Transverse colon (tissue), 4 donors: ENCODE measurements around the gene NCK1. TPM values are rescaled to one million over a fixed set of nuclear protein-coding genes. Genes with fewer than 3 reads are reported as not detected.

Experiments used
- DNase-seq: peaks from one replicate; pipeline ENCODE4 v3.0.0-alpha.2; 2019
- H3K27ac ChIP-seq, 4 donors: fragments of 200-600 bp; sonication (generic); 2 replicates each; pipeline ENCODE4 v1.5.1; 2016 to 2018; ENCODE audit warnings: inconsistent platforms in 4 of 4
- H3K27me3 ChIP-seq: fragments of 200-600 bp; sonication (generic); 2 replicates; pipeline ENCODE4 v1.5.1; 2017; ENCODE audit warnings: inconsistent platforms
- H3K36me3 ChIP-seq, 4 donors: fragments of 200-600 bp; sonication (generic); 2 replicates each; pipeline ENCODE4 v1.5.1; 2017 to 2019; ENCODE audit warnings: inconsistent platforms in 4 of 4
- H3K4me1 ChIP-seq, 4 donors: fragments of 200-600 bp; sonication (generic); 2 replicates each; pipeline ENCODE4 v1.5.1; 2017 to 2020; ENCODE audit warnings: inconsistent platforms in 4 of 4
- H3K4me3 ChIP-seq, 4 donors: fragments of 200-600 bp; sonication (generic); 1 replicate in 1 of 4; 2 replicates in 3 of 4; pipeline versions ENCODE4 v1.5.1 to v1.6.1; 2017 to 2019; ENCODE audit warnings: inconsistent platforms in 4 of 4
- H3K9me3 ChIP-seq, 2 donors: fragments of 200-600 bp; sonication (generic); 2 replicates each; pipeline ENCODE4 v1.5.1; 2017 to 2019; ENCODE audit warnings: inconsistent platforms in 2 of 2
- CTCF ChIP-seq, 5 experiments: fragments of 200-600 bp in 3 of 5; fragments of 450-650 bp in 2 of 5; sonication (generic) in 3 of 5; IDR thresholded peaks; 1 replicate in 2 of 5; 2 replicates in 3 of 5; pipeline ENCODE4 v1.5.1; 2016 to 2017; ENCODE audit warnings: antibody characterized with exemption in 5 of 5, inconsistent platforms in 3 of 5, mild to moderate bottlenecking in 2 of 5, moderate library complexity in 1 of 5
- EP300 ChIP-seq: sonication (generic); formaldehyde crosslinking; IDR thresholded peaks from one replicate; pipeline ENCODE4 v1.6.1; 2017; ENCODE audit warnings: antibody characterized with exemption, low read depth
- POLR2A ChIP-seq: fragments of 450-650 bp; IDR thresholded peaks from one replicate; pipeline ENCODE4 v1.6.1; 2016; ENCODE audit warnings: antibody characterized with exemption, mild to moderate bottlenecking, moderate library complexity
- POLR2AphosphoS5 ChIP-seq, 3 donors: sonication (generic); formaldehyde crosslinking; IDR thresholded peaks; one replicate each; pipeline ENCODE4 v1.6.1; 2016; ENCODE audit warnings: antibody characterized with exemption in 3 of 3
- WGBS, 2 donors: methylation state at CpG; one replicate each; pipeline ENCODE4 v1.1.5; 2018; ENCODE audit warnings: low coverage in 1 of 2; 5-methylcytosine and 5-hydroxymethylcytosine counted together
- in situ Hi-C, 4 donors: fragments of 200-750 bp; cut with MboI; loops; one replicate each; pipeline versions ENCODE4 v1.15.0 to v1.15.1; 2017; ENCODE audit warnings: low sequenced_read_pairs in 3 of 4, low pct_ligation_motif_present in 1 of 4, low pct_unique_long_range_greater_than_20kb in 1 of 4
- intact Hi-C: fragments of 100-400 bp; cut with DNase I; formaldehyde crosslinking; loops from one replicate; pipeline ENCODE4 v1.15.1; 2023; ENCODE audit warnings: low total_unique reads
- total RNA-seq, 4 donors: library from RNA; depleted of rRNA; stranded (reverse); fragments of >200 nt; gene quantifications; one replicate each; pipeline ENCODE4 v1.1.0, GENCODE V29; 2016

NCK1 gene
- total RNA-seq, 4 donors from 2014 or later = 0.80 to 71.4 (median 45.2) TPM

DNA sequence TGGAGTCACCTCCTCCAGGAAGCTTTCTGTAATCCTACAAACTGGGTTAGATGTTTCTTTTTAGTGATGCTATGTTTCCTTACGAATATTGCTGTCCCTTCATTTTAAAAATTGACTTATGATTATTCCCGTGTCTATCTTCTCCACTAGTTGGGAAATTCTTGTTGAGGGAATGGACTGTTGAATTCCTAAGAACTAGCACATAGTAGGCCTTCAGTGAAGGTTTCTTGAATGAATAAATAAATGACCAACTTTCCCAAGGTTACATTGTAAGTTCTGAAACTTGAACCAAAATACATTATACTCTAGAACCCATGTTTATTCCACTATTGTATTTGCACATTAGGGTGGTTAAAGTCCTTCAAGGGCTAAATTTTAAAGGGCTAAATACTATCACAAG lies 95.0 kb downstream of the NCK1 start:
- no peak for TF ChIP-seq POLR2A
- TF ChIP-seq EP300 = no peak
- TF ChIP-seq POLR2AphosphoS5 (IDR thresholded peaks at IDR 0.05) = no peak
- TF ChIP-seq CTCF (IDR thresholded peaks at IDR 0.05) = no peak
- no peak overlapping the region for H3K4me3 ChIP-seq
- no peaks in the 10 kb centered on the region for H3K36me3 ChIP-seq
- H3K27me3 ChIP-seq = no peaks in the 10 kb centered on the region
- no peaks in the 10 kb centered on the region for H3K9me3 ChIP-seq
- H3K27ac ChIP-seq = peak overlapping the region in 2 of 4 donors; percentile 65 to 73
- intact Hi-C loops (no loop called here), in situ Hi-C loops (no loop called here)
- WGBS, 2 donors = 95 to 100% methylated on average over 2 of the region's 2 CpGs
- DNase-seq = no peak
- H3K4me1 ChIP-seq = peaks cover 0 to 54% (median 17%) of the 10 kb centered on the region in 4 donors

GRCh38 chr3:136957751-136958288 lies 95.8 kb downstream of the NCK1 start, which contains the start of gene IL20RB:
Gene IL20RB, plus strand, starts transcription at chr3:136957983. Its CDS starts 131 bp downstream, at chr3:136958114.
- H3K27ac ChIP-seq = peak within 1 kb of the TSS in 2 of 4 donors; percentile 65 to 73
- WGBS, 2 donors = 90% methylated on average over 7 of the region's 7 CpGs; no CpG with 5 or more reads in 1 of the 2 donors
- no peak for TF ChIP-seq POLR2A
- no peak for TF ChIP-seq CTCF (IDR thresholded peaks at IDR 0.05)
- TF ChIP-seq POLR2AphosphoS5 (IDR thresholded peaks at IDR 0.05) = no peak
- TF ChIP-seq EP300 = no peak

DNA sequence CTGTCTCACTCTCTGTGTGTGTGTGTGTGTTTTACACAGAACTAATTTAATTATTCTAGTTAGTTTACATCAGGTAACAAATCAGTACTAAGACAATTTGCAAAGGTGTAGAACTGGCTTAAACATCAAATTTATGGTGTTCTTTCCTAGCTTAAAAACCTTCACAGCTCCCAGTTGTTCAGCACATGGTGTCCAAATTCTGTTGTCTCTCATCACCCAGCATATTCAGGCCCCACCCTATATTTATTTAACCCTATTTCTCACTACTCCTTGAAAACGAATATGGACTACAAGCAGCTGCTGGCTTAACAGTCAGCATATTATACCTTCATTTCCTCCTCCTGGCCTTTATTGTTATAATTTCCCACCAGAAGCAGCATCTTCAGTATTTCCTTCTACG lies 96.9 kb downstream of the NCK1 start:
- TF ChIP-seq POLR2A (no peak), EP300 (no peak)
- WGBS, 2 donors = 41 to 72% methylated on average over 2 of the region's 2 CpGs
- H3K27me3 ChIP-seq = no peaks in the 10 kb centered on the region

More at GRCh38 chr3:136957751-136958288, 95.8 kb downstream of the NCK1 start, which contains the start of gene IL20RB:
- H3K36me3 ChIP-seq = no peaks in the 10 kb centered on the region
- peaks cover 0 to 54% (median 17%) of the 10 kb centered on the region in 4 donors for H3K4me1 ChIP-seq
- in situ Hi-C loops (no loop called here), intact Hi-C loops (no loop called here)
- DNase-seq = no peak
- no peaks in the 10 kb centered on the region for H3K27me3 ChIP-seq
- H3K4me3 ChIP-seq = no peak within 1 kb of the TSS
- H3K9me3 ChIP-seq = no peaks in the 10 kb centered on the region

DNA sequence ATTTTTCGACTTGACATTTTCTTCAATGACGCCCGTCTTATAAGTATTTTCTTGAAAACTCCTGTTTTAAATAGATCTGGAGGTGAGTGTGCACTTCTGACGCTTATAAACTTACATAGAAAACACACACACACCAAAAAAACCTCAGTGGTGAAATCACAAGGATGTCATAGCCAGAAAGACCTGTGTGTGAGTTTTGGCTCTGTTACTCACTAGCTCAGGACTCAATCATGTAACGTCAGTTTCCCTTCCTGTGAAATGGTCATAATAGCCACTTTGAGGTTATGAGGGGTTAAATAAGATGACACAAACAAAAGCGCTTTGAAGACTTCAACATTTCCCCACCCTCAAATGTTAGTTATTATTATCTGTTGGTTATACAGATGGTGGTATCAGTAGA lies 97.6 kb downstream of the NCK1 start:
- WGBS, 2 donors = 89 to 100% methylated on average over 4 to 6 of the region's 6 CpGs
- no peak overlapping the region for H3K27ac ChIP-seq
- in situ Hi-C loops = no loop called here

More for the DNA sequence above, 96.9 kb downstream of the NCK1 start:
- in situ Hi-C loops = no loop called here
- H3K27ac ChIP-seq = no peak overlapping the region
- DNase-seq = no peak
- no peaks in the 10 kb centered on the region for H3K9me3 ChIP-seq
- peaks cover 0 to 54% (median 17%) of the 10 kb centered on the region in 4 donors for H3K4me1 ChIP-seq
- H3K4me3 ChIP-seq = no peak overlapping the region
- H3K36me3 ChIP-seq = no peaks in the 10 kb centered on the region
- intact Hi-C loops = no loop called here

More for the DNA sequence above, 97.6 kb downstream of the NCK1 start:
- no peak for DNase-seq
- Histone ChIP-seq H3K9me3 (no peaks in the 10 kb centered on the region), H3K27me3 (no peaks in the 10 kb centered on the region), H3K36me3 (no peaks in the 10 kb centered on the region), H3K4me1 (peaks cover 0 to 47% (median 14%) of the 10 kb centered on the region in 4 donors), H3K4me3 (no peak overlapping the region)
- TF ChIP-seq POLR2A = no peak
- TF ChIP-seq EP300 = no peak
- no peak for TF ChIP-seq POLR2AphosphoS5 (IDR thresholded peaks at IDR 0.05)
- no peak for TF ChIP-seq CTCF (IDR thresholded peaks at IDR 0.05)
- intact Hi-C loops = no loop called here
